Activated CD4-positive, CD25-positive, alpha-beta regulatory T cell (primary cell): Measurements from ENCODE around the gene PNPLA5.

ENCODE experiments used
- DNase-seq, 4 experiments: peaks; one replicate each; lab custom pipeline; 2025; lab: John Stamatoyannopoulos, UW

Gene PNPLA5

GRCh38 chr22:43838571-43839307 lies 53.1 kb downstream of the PNPLA5 start:
- DNase-seq = no peak

- no peak for DNase-seq
Measured at GRCh38 chr22:43838161-43838560, 53.7 kb downstream of the PNPLA5 start.

- DNase-seq = no peak
Measured at GRCh38 chr22:43837666-43838065, 54.1 kb downstream of the PNPLA5 start.

- no peak for DNase-seq
Measured at GRCh38 chr22:43835736-43836135, 56.1 kb downstream of the PNPLA5 start.

GRCh38 chr22:43835166-43835565 lies 56.6 kb downstream of the PNPLA5 start:
- no peak for DNase-seq

GRCh38 chr22:43833286-43834240 lies 58.2 kb downstream of the PNPLA5 start:
- DNase-seq = no peak

GRCh38 chr22:43832393-43833265 lies 59.2 kb downstream of the PNPLA5 start:
- DNase-seq = no peak

GRCh38 chr22:43831561-43832392 lies 60.0 kb downstream of the PNPLA5 start:
- no peak for DNase-seq

GRCh38 chr22:43830931-43831560 lies 60.8 kb downstream of the PNPLA5 start:
- DNase-seq = no peak

- no peak for DNase-seq
Measured at GRCh38 chr22:43829904-43830851, 61.6 kb downstream of the PNPLA5 start.
